GM19193 (cell line): ENCODE data around the gene DSTN.

Experiments used
- POLR2A ChIP-seq: IDR thresholded peaks from 4 replicates; pipeline ENCODE4 v1.6.1; 2011; ENCODE audit not compliant: insufficient read depth, insufficient read length; ENCODE audit errors: extremely low read depth

The DSTN gene

DNA sequence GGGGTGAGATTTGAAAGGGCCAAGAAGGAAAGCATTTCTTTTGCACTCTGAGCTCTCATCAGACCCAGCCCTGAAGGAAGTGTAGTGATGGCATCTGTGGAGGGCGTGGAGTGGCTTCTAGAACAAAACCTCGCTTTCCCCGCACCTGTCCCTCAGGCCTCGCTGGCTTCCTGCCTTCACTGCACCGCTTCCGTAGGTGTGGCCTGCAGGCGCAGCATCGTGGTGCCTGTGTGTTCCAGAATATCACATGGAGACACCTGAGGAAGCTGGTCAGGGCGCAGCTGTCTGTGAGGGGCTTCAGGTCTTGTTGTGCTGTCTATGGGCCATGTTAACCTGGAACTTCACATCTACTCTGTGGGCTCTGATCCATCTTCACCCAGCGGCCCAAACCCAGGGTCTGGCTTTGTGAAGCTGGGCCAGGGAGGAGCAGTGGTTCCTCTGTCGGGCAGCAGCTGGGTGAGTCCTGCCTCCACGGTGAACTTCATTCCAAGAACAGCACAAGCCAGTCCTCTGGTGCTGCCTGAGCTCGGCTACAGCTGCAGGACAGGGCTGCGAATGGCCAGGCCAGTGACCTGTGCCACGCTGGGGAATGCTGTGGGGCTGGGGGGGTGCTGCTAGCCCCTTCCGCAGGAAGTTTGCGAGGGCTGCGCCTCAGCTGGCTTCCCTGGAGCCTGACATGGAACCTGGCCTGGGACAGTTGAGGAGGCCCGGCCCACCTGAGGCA is 40.9 kb downstream of the DSTN start:
- no peak for TF ChIP-seq POLR2A

DNA sequence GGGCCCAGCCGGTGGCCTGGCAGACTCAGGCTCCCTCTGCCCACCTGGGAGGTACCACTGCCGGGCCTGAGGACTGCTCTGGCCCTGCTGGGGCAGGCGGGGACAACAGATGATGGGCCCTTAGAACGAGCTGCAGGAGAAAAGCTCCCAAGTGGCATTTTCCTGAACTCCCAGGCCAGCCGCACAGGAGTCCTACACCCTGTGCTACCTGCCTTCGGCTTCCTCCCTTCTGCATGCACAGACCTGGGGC is 41.3 kb downstream of the DSTN start:
- no peak for TF ChIP-seq POLR2A

- TF ChIP-seq POLR2A = no peak
These were observed 41.8 kb downstream of the DSTN start for GRCh38 chr20:17611540-17612286.

GRCh38 chr20:17612287-17612991 is 42.6 kb downstream of the DSTN start:
- TF ChIP-seq POLR2A = no peak

GRCh38 chr20:17612992-17613327 is 43.1 kb downstream of the DSTN start:
- TF ChIP-seq POLR2A = no peak

DNA sequence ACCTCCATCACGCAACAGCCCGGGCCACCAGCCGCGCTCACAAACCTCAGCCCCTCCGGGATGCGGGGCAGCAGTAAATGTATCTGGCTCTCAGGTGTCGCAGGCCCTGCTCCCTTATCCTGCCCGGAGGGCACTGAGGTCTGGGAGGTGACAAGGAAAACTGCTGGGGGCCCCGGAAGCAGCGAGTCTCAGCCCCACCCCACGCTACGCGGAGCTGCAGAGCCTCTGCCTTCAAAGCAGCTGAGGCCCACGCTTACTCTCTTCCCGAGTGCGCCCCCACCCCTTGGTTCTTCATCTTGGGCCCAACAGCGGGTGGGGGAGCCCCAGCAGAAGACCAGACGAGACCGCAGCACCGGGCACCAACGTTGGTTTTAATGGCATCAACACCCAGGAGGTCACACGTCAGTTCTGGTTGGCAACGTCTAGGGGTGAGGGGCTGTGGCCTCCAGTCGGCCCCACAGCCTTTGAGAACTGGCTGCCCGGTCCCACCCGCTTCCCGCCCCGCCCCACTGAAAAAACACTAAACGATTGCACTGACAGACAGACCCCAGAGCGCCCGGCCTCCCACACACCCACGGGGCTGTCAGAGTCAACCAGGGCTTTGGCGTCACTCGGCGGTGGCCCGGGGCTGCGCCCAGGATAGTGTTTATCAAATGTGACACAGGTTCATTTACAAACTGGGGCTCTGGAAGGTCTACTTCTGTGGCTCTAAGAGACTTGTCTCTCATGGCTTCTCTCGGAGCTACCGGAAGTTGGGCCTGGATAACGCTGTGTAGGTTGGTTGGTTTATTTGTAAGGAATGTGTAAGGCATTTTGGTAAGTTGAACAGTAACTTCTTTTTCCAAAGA is 43.7 kb downstream of the DSTN start:
- TF ChIP-seq POLR2A = no peak

- TF ChIP-seq POLR2A = no peak
These were observed 44.4 kb downstream of the DSTN start for GRCh38 chr20:17614176-17614811.

DNA sequence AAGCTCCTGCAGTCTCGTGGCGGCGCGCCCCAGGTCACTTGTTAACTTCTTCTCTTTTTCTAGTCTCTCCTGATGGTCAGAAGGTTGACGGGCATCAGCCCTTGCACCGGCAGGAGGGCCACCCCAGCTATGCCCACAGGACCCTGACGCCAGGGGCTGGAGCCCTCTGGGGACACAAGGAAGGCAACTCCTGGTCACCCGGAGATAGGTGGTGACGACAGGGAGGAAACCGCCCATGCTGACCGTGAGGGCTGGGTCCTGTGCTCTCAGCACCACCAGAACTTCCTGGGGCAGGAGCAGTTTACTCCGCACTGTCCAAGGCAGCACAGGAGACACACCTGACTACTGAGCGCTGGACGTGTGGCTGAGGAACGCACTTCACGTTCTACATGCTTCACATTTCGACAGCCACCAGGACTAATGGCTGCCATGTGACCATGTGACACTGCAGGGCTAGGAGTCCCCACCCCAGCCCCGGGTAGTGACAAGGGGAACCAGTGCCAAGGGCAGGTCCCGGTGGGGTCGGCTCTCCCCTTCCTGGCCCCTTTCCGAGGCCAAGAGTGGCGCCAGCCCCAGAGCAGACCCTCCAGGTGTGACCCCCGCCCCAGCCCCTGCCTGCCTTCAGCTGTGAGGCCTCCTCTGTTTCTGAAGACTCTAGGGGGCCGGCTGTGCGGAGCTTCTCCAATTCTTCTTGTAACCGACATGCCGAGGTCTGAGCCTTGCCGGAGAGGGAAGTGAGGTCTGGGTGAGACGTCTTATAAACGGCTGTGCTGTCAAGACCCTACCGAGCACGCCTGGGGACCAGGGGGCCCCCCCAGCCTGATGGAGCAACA is 45.2 kb downstream of the DSTN start:
- no peak for TF ChIP-seq POLR2A

- no peak for TF ChIP-seq POLR2A
These were observed 46.0 kb downstream of the DSTN start for GRCh38 chr20:17615645-17616479.

DNA sequence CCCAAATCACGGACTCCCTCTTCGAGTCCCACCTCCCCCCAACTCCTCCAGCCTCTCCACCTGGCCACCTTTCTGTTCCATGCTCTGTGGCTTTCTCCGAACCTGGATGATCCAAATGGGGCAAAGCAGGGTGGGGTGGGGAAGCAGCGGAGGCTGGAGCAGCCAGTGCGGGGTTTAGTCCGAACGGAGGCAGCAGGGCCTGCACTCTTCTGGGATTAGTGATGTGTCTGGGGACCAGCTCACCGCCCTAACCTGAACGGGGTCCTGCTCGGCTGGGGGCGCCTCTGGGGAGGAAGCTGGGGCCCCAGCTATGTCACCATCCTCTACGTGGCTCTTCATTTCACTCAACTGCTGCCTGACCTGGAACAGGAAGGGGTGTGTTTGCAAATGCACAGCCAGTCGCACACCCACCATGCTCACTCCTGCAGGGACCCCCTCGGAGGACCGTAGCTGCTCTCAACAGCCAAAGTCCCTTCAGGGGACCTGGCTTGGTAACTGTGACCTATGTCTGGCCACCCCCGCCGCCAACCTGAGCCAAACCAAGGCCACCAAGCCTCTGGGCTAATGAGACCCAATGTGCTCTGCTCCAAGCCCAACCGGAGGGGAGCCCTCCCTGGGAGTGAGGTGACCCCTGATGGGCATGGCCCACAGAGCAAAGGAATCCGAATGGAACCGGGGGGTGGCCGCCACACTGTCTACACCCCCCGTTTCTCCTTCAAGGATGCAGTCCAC is 46.8 kb downstream of the DSTN start:
- no peak for TF ChIP-seq POLR2A

GRCh38 chr20:17617212-17617867 is 47.5 kb downstream of the DSTN start:
- TF ChIP-seq POLR2A = no peak

GRCh38 chr20:17617868-17618672 is 48.2 kb downstream of the DSTN start:
- TF ChIP-seq POLR2A = no peak

- TF ChIP-seq POLR2A = no peak
These were observed 48.8 kb downstream of the DSTN start for GRCh38 chr20:17618673-17619013.
